Vagina (tissue), 2 donors: ENCODE results near the gene LTBP4. TPM values are rescaled to one million over a fixed set of nuclear protein-coding genes. Genes with fewer than 3 reads are reported as not detected.

Experiments used
- DNase-seq, 2 donors: peaks; one replicate each; pipeline ENCODE4 v3.0.0-alpha.2; 2017; ENCODE audit errors: extremely low spot score in 2 of 2
- H3K27ac ChIP-seq: fragments of 200-600 bp; sonication (generic); one replicate; pipeline ENCODE4 v1.5.1; 2019
- H3K27me3 ChIP-seq: fragments of 200-600 bp; sonication (generic); one replicate; pipeline ENCODE4 v1.5.1; 2019
- H3K36me3 ChIP-seq, 2 donors: fragments of 200-600 bp; sonication (generic); one replicate each; pipeline ENCODE4 v1.5.1; 2017 to 2019
- H3K4me1 ChIP-seq: fragments of 200-600 bp; sonication (generic); one replicate; pipeline ENCODE4 v1.5.1; 2019
- H3K4me3 ChIP-seq, 2 donors: fragments of 200-600 bp; sonication (generic); 1 replicate in 1 of 2; 2 replicates in 1 of 2; pipeline ENCODE4 v1.5.1; 2016 to 2019
- H3K9me3 ChIP-seq: fragments of 200-600 bp; sonication (generic); one replicate; pipeline ENCODE4 v1.5.1; 2019
- CTCF ChIP-seq, 3 experiments: fragments of 450-650 bp in 2 of 3; fragments of 200-600 bp in 1 of 3; sonication (generic) in 1 of 3; IDR thresholded peaks; one replicate each; pipeline ENCODE4 v1.5.1; 2017 to 2019; ENCODE audit warnings: antibody characterized with exemption in 3 of 3, mild to moderate bottlenecking in 2 of 3, moderate library complexity in 2 of 3
- POLR2A ChIP-seq, 2 donors: fragments of 450-650 bp; IDR thresholded peaks; one replicate each; pipeline ENCODE4 v1.6.1; 2017; ENCODE audit warnings: antibody characterized with exemption in 2 of 2, mild to moderate bottlenecking in 2 of 2, moderate library complexity in 2 of 2
- POLR2AphosphoS5 ChIP-seq, 2 donors: sonication (generic); formaldehyde crosslinking; IDR thresholded peaks; one replicate each; pipeline ENCODE4 v1.9.0; 2017; ENCODE audit warnings: antibody characterized with exemption in 2 of 2, mild to moderate bottlenecking in 2 of 2, low read depth in 1 of 2; ENCODE audit not compliant: insufficient read depth in 1 of 2
- intact Hi-C: fragments of 100-400 bp; cut with DNase I; formaldehyde crosslinking; loops from one replicate; pipeline ENCODE4 v1.15.1; 2023
- total RNA-seq: library from RNA; depleted of rRNA; stranded (reverse); fragments of >200 nt; gene quantifications from one replicate; pipeline ENCODE4 v1.2.3, GENCODE V29; 2016

Gene LTBP4
- total RNA-seq, 1 donor from 2014 or later: 983 TPM

- H3K4me3 ChIP-seq: peak overlapping the region; percentile 39 to 48
- no peaks in the 10 kb centered on the region for H3K9me3 ChIP-seq
- H3K4me1 ChIP-seq: peaks cover 81% of the 10 kb centered on the region
- no peaks in the 10 kb centered on the region for H3K36me3 ChIP-seq
- no peaks in the 10 kb centered on the region for H3K27me3 ChIP-seq
- H3K27ac ChIP-seq: peak overlapping the region; percentile 88
- intact Hi-C loops: loop anchor here (10.0 kb wide), 1 partner anchor 174 kb away; no protein-coding TSS in a partner anchor
- TF ChIP-seq CTCF (IDR thresholded peaks at IDR 0.05) (no peak), POLR2A (IDR thresholded peaks at IDR 0.05) (no peak), POLR2AphosphoS5 (IDR thresholded peaks at IDR 0.05; ENCODE audit: insufficient read depth in 1 of 2, low read depth in 1 of 2) (no peak)
- no peak for DNase-seq
Measured at GRCh38 chr19:40608957-40609356, 7.8 kb downstream of the LTBP4 start.

GRCh38 chr19:40609561-40610395, 8.6 kb downstream of the LTBP4 start:
- peaks cover 82% of the 10 kb centered on the region for H3K4me1 ChIP-seq
- H3K27ac ChIP-seq: peak overlapping the region; percentile 88
- H3K36me3 ChIP-seq: no peaks in the 10 kb centered on the region
- intact Hi-C loops: loop anchor here (10.0 kb wide), 1 partner anchor 175 kb away; no protein-coding TSS in a partner anchor
- peak in 1 of 2 donors; percentile 78 for TF ChIP-seq POLR2AphosphoS5 (IDR thresholded peaks at IDR 0.05; ENCODE audit: insufficient read depth in 1 of 2, low read depth in 1 of 2)
- TF ChIP-seq POLR2A (IDR thresholded peaks at IDR 0.05): peak in 1 of 2 donors; percentile 11
- no peak for TF ChIP-seq CTCF (IDR thresholded peaks at IDR 0.05)
- DNase-seq: peak in 1 of 2 donors; percentile 95
- H3K27me3 ChIP-seq: no peaks in the 10 kb centered on the region
- no peaks in the 10 kb centered on the region for H3K9me3 ChIP-seq
- peak overlapping the region; percentile 39 to 48 for H3K4me3 ChIP-seq

- H3K9me3 ChIP-seq: no peaks in the 10 kb centered on the region
- TF ChIP-seq POLR2AphosphoS5 (IDR thresholded peaks at IDR 0.05; ENCODE audit: insufficient read depth in 1 of 2, low read depth in 1 of 2): peak in 1 of 2 donors; percentile 15
- no peak for TF ChIP-seq CTCF (IDR thresholded peaks at IDR 0.05)
- H3K4me3 ChIP-seq: peak overlapping the region; percentile 30 to 48
- intact Hi-C loops: no loop called here
- peaks cover 82% of the 10 kb centered on the region for H3K4me1 ChIP-seq
- no peaks in the 10 kb centered on the region for H3K36me3 ChIP-seq
- no peak for DNase-seq
- H3K27ac ChIP-seq: peak overlapping the region; percentile 88
- H3K27me3 ChIP-seq: no peaks in the 10 kb centered on the region
Measured at GRCh38 chr19:40610396-40611064, 9.4 kb downstream of the LTBP4 start.

- intact Hi-C loops: no loop called here
- H3K9me3 ChIP-seq: no peaks in the 10 kb centered on the region
- H3K36me3 ChIP-seq: no peaks in the 10 kb centered on the region
- H3K4me3 ChIP-seq: peak overlapping the region in 1 of 2 donors; percentile 30
- peaks cover 82% of the 10 kb centered on the region for H3K4me1 ChIP-seq
- no peaks in the 10 kb centered on the region for H3K27me3 ChIP-seq
- H3K27ac ChIP-seq: peak overlapping the region; percentile 88
- no peak for TF ChIP-seq POLR2A (IDR thresholded peaks at IDR 0.05)
- TF ChIP-seq POLR2AphosphoS5 (IDR thresholded peaks at IDR 0.05; ENCODE audit: insufficient read depth in 1 of 2, low read depth in 1 of 2): no peak
- TF ChIP-seq CTCF (IDR thresholded peaks at IDR 0.05): no peak
- no peak for DNase-seq
Measured at GRCh38 chr19:40611096-40611495, 9.9 kb downstream of the LTBP4 start.
